GM12878 (cell line): ENCODE results near the gene DCTN5. TPM values are rescaled to one million over a fixed set of nuclear protein-coding genes. Genes with fewer than 3 reads are reported as not detected.

Experiments
- ATAC-seq: fragments of 200-7000 bp; cut with Tn5 transposase; 3 replicates; pipeline ENCODE4 v1.9.1; 2020; ENCODE audit warnings: mild to moderate bottlenecking, moderate library complexity
- BruUV-seq: library from RNA; stranded (reverse); fragments of 400-500 nt; replicated peaks from 2 replicates; lab custom pipeline; 2021; lab: Mats Ljungman, UMichigan
- CTCF ChIA-PET: fragments of 300-600 bp; sonication (Branson Sonifier 250); formaldehyde crosslinking; extraction: SDS; loops from one replicate; lab custom pipeline; 2021; ENCODE audit warnings: inconsistent platforms; lab: Yijun Ruan, JAX
- POLR2A ChIA-PET: fragments of 350-600 bp; formaldehyde crosslinking; extraction: SDS; loops from one replicate; lab custom pipeline; 2021; ENCODE audit warnings: inconsistent platforms; lab: Charles Lee
- RAD21 ChIA-PET: fragments of 300-600 bp; sonication (Branson Sonifier 250); formaldehyde crosslinking; loops from one replicate; lab custom pipeline; 2023; ENCODE audit warnings: antibody characterized with exemption; ENCODE audit not compliant: unreplicated experiment; lab: Charles Lee
- SMC1A ChIA-PET: fragments of 300-600 bp; sonication (Branson Sonifier 250); formaldehyde crosslinking; loops from one replicate; lab custom pipeline; 2023; ENCODE audit not compliant: unreplicated experiment, uncharacterized antibody; lab: Charles Lee
- DNase-seq: peaks from one replicate; pipeline ENCODE4 v3.0.0-alpha.2; 2011; ENCODE audit warnings: low read depth, low spot score
- FAIRE-seq: peaks from 3 replicates; lab custom pipeline; 2011; peaks lifted over from hg19 to GRCh38; lab: Jason Lieb, UNC
- H2AFZ ChIP-seq: 2 replicates; pipeline ENCODE4 v1.6.0; 2011; ENCODE audit warnings: low read depth, low read length, control low read depth; ENCODE audit not compliant: control insufficient read depth
- H3K27ac ChIP-seq: 2 replicates; pipeline ENCODE4 v1.5.1; 2011; ENCODE audit warnings: control low read depth; ENCODE audit not compliant: control insufficient read depth, insufficient read depth
- H3K27me3 ChIP-seq, 2 experiments: replicated peaks in 1 of 2; 2 replicates each; pipeline versions ENCODE4 v1.6.0 to v1.6.1; 2011; ENCODE audit warnings: low read length in 1 of 2; ENCODE audit not compliant: control insufficient read depth in 2 of 2, insufficient read depth in 2 of 2
- H3K36me3 ChIP-seq, 2 experiments: 2 replicates each; pipeline ENCODE4 v1.5.1; 2011; ENCODE audit warnings: low read length in 1 of 2; ENCODE audit not compliant: control insufficient read depth in 2 of 2, insufficient read depth in 2 of 2
- H3K4me1 ChIP-seq: 2 replicates; pipeline ENCODE4 v1.6.1; 2011; ENCODE audit warnings: mild to moderate bottlenecking, low read length, moderate library complexity, mixed read lengths; ENCODE audit not compliant: control insufficient read depth, insufficient read depth
- H3K4me2 ChIP-seq: 2 replicates; pipeline ENCODE4 v1.6.0; 2011; ENCODE audit warnings: control low read depth; ENCODE audit not compliant: control insufficient read depth, insufficient read depth
- H3K4me3 ChIP-seq: fragments of 200-600 bp; sonication (generic); 2 replicates; pipeline ENCODE4 v1.5.1; 2016
- H3K79me2 ChIP-seq: 2 replicates; pipeline ENCODE4 v1.6.0; 2011; ENCODE audit warnings: low read length; ENCODE audit not compliant: control insufficient read depth, insufficient read depth
- H3K9ac ChIP-seq: 2 replicates; pipeline ENCODE4 v1.8.0; 2011; ENCODE audit warnings: low read length, control low read depth, mixed read lengths; ENCODE audit not compliant: control insufficient read depth, insufficient read depth
- H3K9me3 ChIP-seq: replicated peaks from 3 replicates; pipeline ENCODE4 v1.5.1; 2011; ENCODE audit warnings: mild to moderate bottlenecking, low read length; ENCODE audit not compliant: control insufficient read depth, insufficient read depth
- H4K20me1 ChIP-seq: 2 replicates; pipeline ENCODE4 v1.6.0; 2011; ENCODE audit not compliant: control insufficient read depth, insufficient read depth
- EGR1 ChIP-seq, 2 experiments: IDR thresholded peaks; 1 replicate in 1 of 2; 2 replicates in 1 of 2; pipeline ENCODE4 v1.6.1; 2011 to 2012; ENCODE audit warnings: low read depth in 2 of 2, low read length in 2 of 2, borderline replicate concordance in 1 of 2, mild to moderate bottlenecking in 1 of 2, moderate library complexity in 1 of 2
- FOS ChIP-seq: IDR thresholded peaks from 3 replicates; pipeline ENCODE4 v1.6.1; 2011; ENCODE audit warnings: borderline replicate concordance; ENCODE audit not compliant: insufficient read length; ENCODE audit errors: extremely low read depth
- FOXM1 ChIP-seq: IDR thresholded peaks from 2 replicates; pipeline ENCODE4 v1.6.1; 2012; ENCODE audit warnings: low read depth, mild to moderate bottlenecking, inconsistent platforms, low read length, moderate library complexity
- IKZF1 ChIP-seq: fragments of 450-650 bp; conservative IDR thresholded peaks from 2 replicates; pipeline ENCODE4 v1.6.1; 2017; ENCODE audit warnings: antibody characterized with exemption, mild to moderate bottlenecking
- NFYB ChIP-seq: IDR thresholded peaks from 2 replicates; pipeline ENCODE4 v1.6.1; 2011; ENCODE audit warnings: low read depth, mild to moderate bottlenecking, low read length, improper control_type of control experiment, moderate library complexity; ENCODE audit not compliant: insufficient read depth
- NKRF ChIP-seq: fragments of 450-650 bp; conservative IDR thresholded peaks from 2 replicates; pipeline ENCODE4 v1.6.1; 2017; ENCODE audit warnings: mild to moderate bottlenecking, moderate library complexity
- NRF1 ChIP-seq: conservative IDR thresholded peaks from 2 replicates; pipeline ENCODE4 v1.6.1; 2011; ENCODE audit warnings: mild to moderate bottlenecking, low read depth, low read length, improper control_type of control experiment
- PAX5 ChIP-seq: IDR thresholded peaks from 2 replicates; pipeline ENCODE4 v1.6.1; 2011; ENCODE audit warnings: low read depth, low read length, borderline replicate concordance
- REST ChIP-seq: IDR thresholded peaks from 2 replicates; pipeline ENCODE4 v1.6.1; 2012; ENCODE audit warnings: mild to moderate bottlenecking, low read depth, low read length
- SPI1 ChIP-seq: IDR thresholded peaks from 2 replicates; pipeline ENCODE4 v1.6.1; 2011; ENCODE audit warnings: low read depth, mild to moderate bottlenecking, low read length, moderate library complexity, borderline replicate concordance; ENCODE audit not compliant: insufficient read depth
- SRF ChIP-seq, 2 experiments: IDR thresholded peaks; 2 replicates each; pipeline ENCODE4 v1.6.1; 2011; ENCODE audit warnings: low read depth in 2 of 2, low read length in 2 of 2, mild to moderate bottlenecking in 1 of 2, moderate library complexity in 1 of 2
- YBX1 ChIP-seq: fragments of 450-650 bp; IDR thresholded peaks from 2 replicates; pipeline ENCODE4 v1.6.1; 2016; ENCODE audit warnings: antibody characterized with exemption
- ZBTB40 ChIP-seq: fragments of 450-650 bp; IDR thresholded peaks from 2 replicates; pipeline ENCODE4 v1.6.1; 2016; ENCODE audit warnings: mild to moderate bottlenecking, moderate library complexity, borderline replicate concordance
- WGBS: methylation state at CpG from one replicate; pipeline ENCODE4 v1.1.6; 2016; ENCODE audit warnings: low lambda C conversion rate; ENCODE audit not compliant: insufficient replicate concordance, insufficient coverage; ENCODE audit errors: missing lambda C conversion rate; 5-methylcytosine and 5-hydroxymethylcytosine counted together
- in situ Hi-C: fragments of 300-500 bp; cut with MboI; formaldehyde crosslinking; loops from 9 replicates; pipeline ENCODE4 v1.14.3; 2018; ENCODE audit warnings: mixed read lengths
- intact Hi-C: fragments of 100-400 bp; cut with micrococcal nuclease; formaldehyde crosslinking; loops from one replicate; pipeline ENCODE4 v1.14.2; 2022; ENCODE audit not compliant: unreplicated experiment
- polyA plus RNA-seq, 11 experiments: library from polyadenylated mRNA; depleted of rRNA in 4 of 11; unstranded in 6 of 11; stranded (reverse) in 5 of 11; fragments of >200 nt; fragmentation: Nextera tagmentation in 4 of 11; fragmentation: Illumina TruSeq in 1 of 11; extraction: Ambion mirVana in 4 of 11; extraction: Trizol in 1 of 11; gene quantifications; 1 replicate in 1 of 11; 2 replicates in 10 of 11; pipeline versions ENCODE4 v1.2.1 to v1.2.3, GENCODE V29; 2011 to 2016; ENCODE audit warnings: inconsistent platforms in 2 of 11, missing spikeins in 2 of 11, low read depth in 1 of 11
- total RNA-seq, 4 experiments: library from RNA; depleted of rRNA in 3 of 4; stranded (reverse); fragments of >200 nt in 3 of 4; fragmentation: Illumina TruSeq in 1 of 4; extraction: Trizol in 1 of 4; gene quantifications; 2 replicates each; pipeline versions ENCODE4 v1.2.1 to v1.2.3, GENCODE V29; 2013 to 2021

DCTN5 gene
- total and polyA plus RNA-seq, 10 of the 15 experiments (the other 5 are each of a cell fraction or from before 2014, with no cell fraction given): 49.1 to 153 (median 81.4) TPM

- TF ChIP-seq REST (no peak), IKZF1 (no peak), NFYB (no peak), FOS (no peak), PAX5 (no peak), SRF (IDR thresholded peaks at IDR 0.05; ENCODE audit: low read depth in 2 of 2, low read length in 2 of 2) (no peak), NRF1 (no peak)
Measured at GRCh38 chr16:23682181-23682580, 40.9 kb downstream of the DCTN5 start (continued).

- Histone ChIP-seq H2AFZ (no peak overlapping the region), H3K27me3 (no peaks in the 10 kb centered on the region), H4K20me1 (no peaks in the 10 kb centered on the region), H3K9me3 (no peaks in the 10 kb centered on the region), H3K9ac (no peak overlapping the region), H3K27ac (no peak overlapping the region), H3K4me1 (peaks cover 9% of the 10 kb centered on the region), H3K4me2 (no peak overlapping the region), H3K79me2 (peaks cover 41% of the 10 kb centered on the region), H3K36me3 (peaks cover 31 to 47% of the 10 kb centered on the region in 2 experiments), H3K4me3 (no peak overlapping the region)
- CTCF ChIA-PET: interaction anchor here (1.0 kb wide), 1 partner anchor 87 kb away, joined by 4 read pairs; no protein-coding TSS in a partner anchor
- RAD21 ChIA-PET: no interaction called here
- no peak for DNase-seq
- SMC1A ChIA-PET: no interaction called here
- no peak for ATAC-seq
- POLR2A ChIA-PET: interaction anchor here (0.6 kb wide), 1 partner anchor 323 kb away, joined by 3 read pairs; no protein-coding TSS in a partner anchor
- no TSS peak for BruUV-seq
- in situ Hi-C loops: no loop called here
- WGBS: 89% methylated on average over 3 of the region's 3 CpGs
- no peak for FAIRE-seq
- intact Hi-C loops: no loop called here
- TF ChIP-seq FOXM1 (no peak), ZBTB40 (no peak), YBX1 (no peak), SRF (IDR thresholded peaks at IDR 0.05; ENCODE audit: low read depth in 2 of 2, low read length in 2 of 2) (no peak), SPI1 (no peak), NKRF (no peak), EGR1 (IDR thresholded peaks at IDR 0.05; ENCODE audit: borderline replicate concordance in 1 of 2, low read depth in 2 of 2, low read length in 2 of 2) (no peak)
Measured at GRCh38 chr16:23683487-23683886, 42.2 kb downstream of the DCTN5 start.
